ENCODE data around the gene FADS6.

DNA sequence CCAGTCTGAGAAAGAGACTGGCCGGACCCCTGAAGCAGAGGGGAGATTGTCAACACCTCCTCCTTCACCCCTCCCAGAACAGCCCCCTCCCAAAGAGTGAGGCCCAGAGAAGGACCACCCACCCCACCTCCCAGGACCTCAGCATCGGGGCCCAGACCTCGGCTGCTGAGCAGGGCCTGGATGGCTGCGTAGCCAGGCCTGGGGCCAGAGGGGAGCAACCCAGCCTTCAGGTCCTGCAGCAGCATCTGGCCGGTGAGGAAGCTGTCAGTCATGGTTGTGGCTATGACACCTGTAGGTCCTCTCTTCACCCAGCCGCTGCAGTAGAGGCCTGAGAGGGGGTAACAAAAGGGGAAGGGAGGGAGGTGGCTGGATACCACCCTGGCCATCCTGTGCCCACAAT, 30.5 kb downstream of the FADS6 start:
- TF ChIP-seq, protein P1, sequence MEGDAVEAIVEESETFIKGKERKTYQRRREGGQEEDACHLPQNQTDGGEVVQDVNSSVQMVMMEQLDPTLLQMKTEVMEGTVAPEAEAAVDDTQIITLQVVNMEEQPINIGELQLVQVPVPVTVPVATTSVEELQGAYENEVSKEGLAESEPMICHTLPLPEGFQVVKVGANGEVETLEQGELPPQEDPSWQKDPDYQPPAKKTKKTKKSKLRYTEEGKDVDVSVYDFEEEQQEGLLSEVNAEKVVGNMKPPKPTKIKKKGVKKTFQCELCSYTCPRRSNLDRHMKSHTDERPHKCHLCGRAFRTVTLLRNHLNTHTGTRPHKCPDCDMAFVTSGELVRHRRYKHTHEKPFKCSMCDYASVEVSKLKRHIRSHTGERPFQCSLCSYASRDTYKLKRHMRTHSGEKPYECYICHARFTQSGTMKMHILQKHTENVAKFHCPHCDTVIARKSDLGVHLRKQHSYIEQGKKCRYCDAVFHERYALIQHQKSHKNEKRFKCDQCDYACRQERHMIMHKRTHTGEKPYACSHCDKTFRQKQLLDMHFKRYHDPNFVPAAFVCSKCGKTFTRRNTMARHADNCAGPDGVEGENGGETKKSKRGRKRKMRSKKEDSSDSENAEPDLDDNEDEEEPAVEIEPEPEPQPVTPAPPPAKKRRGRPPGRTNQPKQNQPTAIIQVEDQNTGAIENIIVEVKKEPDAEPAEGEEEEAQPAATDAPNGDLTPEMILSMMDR (IDR thresholded peaks at IDR 0.05), result no peak
- TF ChIP-seq ZFX (IDR thresholded peaks at IDR 0.05; ENCODE audit: borderline replicate concordance), result no peak
